GM23338 (cell line): ENCODE data around the gene ZNF557.
"Not testable (repeated sequence)": the region's sequence is repeated elsewhere in the genome, so short reads cannot be mapped to it uniquely, and the experiment has no call there.

Experiments
- CREB1 ChIP-seq: fragments of 250-450 bp; sonication (Bioruptor Pico); IDR thresholded peaks from 2 replicates; pipeline ENCODE4 v1.5.0; 2020; ENCODE audit warnings: low read depth, mild to moderate bottlenecking, moderate library complexity
- EZH2 ChIP-seq: fragments of 200-600 bp; sonication (generic); IDR thresholded peaks from one replicate; pipeline ENCODE4 v1.8.0; 2017; ENCODE audit warnings: antibody characterized with exemption, mild to moderate bottlenecking, low read depth; ENCODE audit not compliant: unreplicated experiment
- EZH2phosphoT487 ChIP-seq: fragments of 200-600 bp; sonication (generic); IDR thresholded peaks from one replicate; pipeline ENCODE4 v1.8.1; 2018; ENCODE audit warnings: antibody characterized with exemption; ENCODE audit not compliant: unreplicated experiment
- JUNB ChIP-seq: IDR thresholded peaks from one replicate; pipeline ENCODE4 v1.6.1; 2016; ENCODE audit warnings: antibody characterized with exemption; ENCODE audit not compliant: unreplicated experiment
- NANOG ChIP-seq: IDR thresholded peaks from 2 replicates; pipeline ENCODE4 v1.6.1; 2016; ENCODE audit warnings: antibody characterized with exemption, borderline replicate concordance
- POLR2AphosphoS5 ChIP-seq: IDR thresholded peaks from 2 replicates; pipeline ENCODE4 v1.6.1; 2016; ENCODE audit warnings: antibody characterized with exemption, low read depth
- STAT1 ChIP-seq: IDR thresholded peaks from one replicate; pipeline ENCODE4 v1.6.1; 2016; ENCODE audit warnings: antibody characterized with exemption; ENCODE audit not compliant: unreplicated experiment
- ZNF114 ChIP-seq: fragments of 250-450 bp; sonication (Bioruptor Pico); IDR thresholded peaks from 2 replicates; pipeline ENCODE4 v1.5.0; 2020; ENCODE audit warnings: mild to moderate bottlenecking, moderate library complexity
- ZNF331 ChIP-seq: fragments of 250-450 bp; sonication (Bioruptor Pico); IDR thresholded peaks from 2 replicates; pipeline ENCODE4 v1.5.0; 2020; ENCODE audit warnings: low read depth, mild to moderate bottlenecking, moderate library complexity
- ZNF462 ChIP-seq: fragments of 250-450 bp; sonication (Bioruptor Pico); IDR thresholded peaks from 2 replicates; pipeline ENCODE4 v1.5.0; 2020; ENCODE audit warnings: mild to moderate bottlenecking, moderate library complexity
- TF ChIP-seq, protein P1 (sequence below), 2 experiments: fragments of 200-600 bp in 1 of 2; sonication (generic) in 1 of 2; conservative IDR thresholded peaks; 2 replicates each; pipeline versions ENCODE4 v1.5.1 to v1.6.1; 2016 to 2017; ENCODE audit warnings: antibody characterized with exemption in 2 of 2, low read depth in 2 of 2, mild to moderate bottlenecking in 2 of 2, moderate library complexity in 1 of 2
- TF ChIP-seq, protein P2 (sequence below): IDR thresholded peaks from one replicate; pipeline ENCODE4 v1.6.1; 2018; ENCODE audit warnings: antibody characterized with exemption; ENCODE audit not compliant: unreplicated experiment
- TF ChIP-seq, protein P3 (sequence below): IDR thresholded peaks from 2 replicates; pipeline ENCODE4 v1.6.1; 2016; ENCODE audit warnings: antibody characterized with exemption

GRCh38 chr19:7049021-7049420 lies 20.5 kb upstream of the ZNF557 start, which contains the start of gene MBD3L2:
- TF ChIP-seq EZH2; POLR2AphosphoS5; JUNB; EZH2phosphoT487; ZNF331; ZNF114 (CRISPR knock-in tag); STAT1; CREB1; ZNF462 (CRISPR knock-in tag); NANOG: not testable (repeated sequence)
- TF ChIP-seq, protein P1, sequence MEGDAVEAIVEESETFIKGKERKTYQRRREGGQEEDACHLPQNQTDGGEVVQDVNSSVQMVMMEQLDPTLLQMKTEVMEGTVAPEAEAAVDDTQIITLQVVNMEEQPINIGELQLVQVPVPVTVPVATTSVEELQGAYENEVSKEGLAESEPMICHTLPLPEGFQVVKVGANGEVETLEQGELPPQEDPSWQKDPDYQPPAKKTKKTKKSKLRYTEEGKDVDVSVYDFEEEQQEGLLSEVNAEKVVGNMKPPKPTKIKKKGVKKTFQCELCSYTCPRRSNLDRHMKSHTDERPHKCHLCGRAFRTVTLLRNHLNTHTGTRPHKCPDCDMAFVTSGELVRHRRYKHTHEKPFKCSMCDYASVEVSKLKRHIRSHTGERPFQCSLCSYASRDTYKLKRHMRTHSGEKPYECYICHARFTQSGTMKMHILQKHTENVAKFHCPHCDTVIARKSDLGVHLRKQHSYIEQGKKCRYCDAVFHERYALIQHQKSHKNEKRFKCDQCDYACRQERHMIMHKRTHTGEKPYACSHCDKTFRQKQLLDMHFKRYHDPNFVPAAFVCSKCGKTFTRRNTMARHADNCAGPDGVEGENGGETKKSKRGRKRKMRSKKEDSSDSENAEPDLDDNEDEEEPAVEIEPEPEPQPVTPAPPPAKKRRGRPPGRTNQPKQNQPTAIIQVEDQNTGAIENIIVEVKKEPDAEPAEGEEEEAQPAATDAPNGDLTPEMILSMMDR (conservative IDR thresholded peaks at IDR 0.05; ENCODE audit: low read depth in 2 of 2), result not testable (repeated sequence)
- TF ChIP-seq, protein P2, sequence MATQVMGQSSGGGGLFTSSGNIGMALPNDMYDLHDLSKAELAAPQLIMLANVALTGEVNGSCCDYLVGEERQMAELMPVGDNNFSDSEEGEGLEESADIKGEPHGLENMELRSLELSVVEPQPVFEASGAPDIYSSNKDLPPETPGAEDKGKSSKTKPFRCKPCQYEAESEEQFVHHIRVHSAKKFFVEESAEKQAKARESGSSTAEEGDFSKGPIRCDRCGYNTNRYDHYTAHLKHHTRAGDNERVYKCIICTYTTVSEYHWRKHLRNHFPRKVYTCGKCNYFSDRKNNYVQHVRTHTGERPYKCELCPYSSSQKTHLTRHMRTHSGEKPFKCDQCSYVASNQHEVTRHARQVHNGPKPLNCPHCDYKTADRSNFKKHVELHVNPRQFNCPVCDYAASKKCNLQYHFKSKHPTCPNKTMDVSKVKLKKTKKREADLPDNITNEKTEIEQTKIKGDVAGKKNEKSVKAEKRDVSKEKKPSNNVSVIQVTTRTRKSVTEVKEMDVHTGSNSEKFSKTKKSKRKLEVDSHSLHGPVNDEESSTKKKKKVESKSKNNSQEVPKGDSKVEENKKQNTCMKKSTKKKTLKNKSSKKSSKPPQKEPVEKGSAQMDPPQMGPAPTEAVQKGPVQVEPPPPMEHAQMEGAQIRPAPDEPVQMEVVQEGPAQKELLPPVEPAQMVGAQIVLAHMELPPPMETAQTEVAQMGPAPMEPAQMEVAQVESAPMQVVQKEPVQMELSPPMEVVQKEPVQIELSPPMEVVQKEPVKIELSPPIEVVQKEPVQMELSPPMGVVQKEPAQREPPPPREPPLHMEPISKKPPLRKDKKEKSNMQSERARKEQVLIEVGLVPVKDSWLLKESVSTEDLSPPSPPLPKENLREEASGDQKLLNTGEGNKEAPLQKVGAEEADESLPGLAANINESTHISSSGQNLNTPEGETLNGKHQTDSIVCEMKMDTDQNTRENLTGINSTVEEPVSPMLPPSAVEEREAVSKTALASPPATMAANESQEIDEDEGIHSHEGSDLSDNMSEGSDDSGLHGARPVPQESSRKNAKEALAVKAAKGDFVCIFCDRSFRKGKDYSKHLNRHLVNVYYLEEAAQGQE, result not testable (repeated sequence)
- TF ChIP-seq, protein P3, sequence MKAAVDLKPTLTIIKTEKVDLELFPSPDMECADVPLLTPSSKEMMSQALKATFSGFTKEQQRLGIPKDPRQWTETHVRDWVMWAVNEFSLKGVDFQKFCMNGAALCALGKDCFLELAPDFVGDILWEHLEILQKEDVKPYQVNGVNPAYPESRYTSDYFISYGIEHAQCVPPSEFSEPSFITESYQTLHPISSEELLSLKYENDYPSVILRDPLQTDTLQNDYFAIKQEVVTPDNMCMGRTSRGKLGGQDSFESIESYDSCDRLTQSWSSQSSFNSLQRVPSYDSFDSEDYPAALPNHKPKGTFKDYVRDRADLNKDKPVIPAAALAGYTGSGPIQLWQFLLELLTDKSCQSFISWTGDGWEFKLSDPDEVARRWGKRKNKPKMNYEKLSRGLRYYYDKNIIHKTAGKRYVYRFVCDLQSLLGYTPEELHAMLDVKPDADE, result not testable (repeated sequence)
